SK-N-SH treated with all-trans-retinoic acid at 6 μM for 48 hours (cell line): Measurements from ENCODE around the gene SALL1.

Experiments
- ATAC-seq: fragments of 200-7000 bp; cut with Tn5 transposase; 3 replicates; pipeline ENCODE4 v1.9.1; 2020; ENCODE audit warnings: mild to moderate bottlenecking, moderate library complexity
- ARNTL ChIP-seq: fragments of 450-650 bp; formaldehyde crosslinking; IDR thresholded peaks from 2 replicates; pipeline ENCODE4 v1.5.0; 2020; ENCODE audit warnings: low read depth, mild to moderate bottlenecking, moderate library complexity, borderline replicate concordance
- CREB5 ChIP-seq: fragments of 250-450 bp; sonication (Bioruptor Pico); IDR thresholded peaks from 2 replicates; pipeline ENCODE4 v1.5.1; 2020; ENCODE audit warnings: low read depth, mild to moderate bottlenecking, moderate library complexity
- CSDC2 ChIP-seq: fragments of 250-450 bp; sonication (Bioruptor Pico); IDR thresholded peaks from 2 replicates; pipeline ENCODE4 v1.5.0; 2020; ENCODE audit warnings: mild to moderate bottlenecking, moderate library complexity
- ESRRG ChIP-seq: fragments of 250-450 bp; sonication (Bioruptor Pico); IDR thresholded peaks from 2 replicates; pipeline ENCODE4 v1.6.1; 2021; ENCODE audit warnings: mild to moderate bottlenecking
- GLIS3 ChIP-seq: fragments of 250-450 bp; sonication (Bioruptor Pico); IDR thresholded peaks from 2 replicates; pipeline ENCODE4 v1.5.0; 2020; ENCODE audit warnings: mild to moderate bottlenecking, moderate library complexity
- ISL1 ChIP-seq: fragments of 250-450 bp; sonication (Bioruptor Pico); IDR thresholded peaks from 2 replicates; pipeline ENCODE4 v2.1.2; 2022; ENCODE audit warnings: mild to moderate bottlenecking, moderate library complexity
- OSR1 ChIP-seq: fragments of 250-450 bp; sonication (Bioruptor Pico); IDR thresholded peaks from 2 replicates; pipeline ENCODE4 v1.8.0; 2022; ENCODE audit warnings: moderate library complexity, mild to moderate bottlenecking, inconsistent platforms
- PPARA ChIP-seq: fragments of 250-450 bp; sonication (Bioruptor Pico); IDR thresholded peaks from 2 replicates; pipeline ENCODE4 v1.5.0; 2020; ENCODE audit warnings: mild to moderate bottlenecking, borderline replicate concordance
- RARB ChIP-seq: fragments of 250-450 bp; sonication (Bioruptor Pico); IDR thresholded peaks from 2 replicates; pipeline ENCODE4 v1.8.0; 2021; ENCODE audit warnings: mild to moderate bottlenecking, moderate library complexity
- SNAI2 ChIP-seq: fragments of 250-450 bp; sonication (Bioruptor Pico); IDR thresholded peaks from 2 replicates; pipeline ENCODE4 v1.5.0; 2020; ENCODE audit warnings: mild to moderate bottlenecking, moderate library complexity
- TCF4 ChIP-seq: fragments of 250-450 bp; sonication (Bioruptor Pico); IDR thresholded peaks from 2 replicates; pipeline ENCODE4 v1.8.0; 2021; ENCODE audit warnings: mild to moderate bottlenecking, moderate library complexity, borderline replicate concordance
- TOX ChIP-seq: fragments of 250-450 bp; sonication (Bioruptor Pico); IDR thresholded peaks from 2 replicates; pipeline ENCODE4 v1.8.0; 2021; ENCODE audit warnings: mild to moderate bottlenecking, moderate library complexity, borderline replicate concordance
- ZC3H10 ChIP-seq: fragments of 250-450 bp; sonication (Bioruptor Pico); IDR thresholded peaks from 2 replicates; pipeline ENCODE4 v1.5.1; 2021; ENCODE audit warnings: mild to moderate bottlenecking, moderate library complexity
- ZFP30 ChIP-seq: fragments of 450-650 bp; formaldehyde crosslinking; IDR thresholded peaks from 2 replicates; pipeline ENCODE4 v1.5.0; 2022; ENCODE audit warnings: mild to moderate bottlenecking, moderate library complexity
- ZNF565 ChIP-seq: fragments of 450-650 bp; formaldehyde crosslinking; conservative IDR thresholded peaks from 2 replicates; pipeline ENCODE4 v1.5.0; 2020; ENCODE audit warnings: low read depth, mild to moderate bottlenecking, moderate library complexity
- ZNF70 ChIP-seq: fragments of 450-650 bp; formaldehyde crosslinking; IDR thresholded peaks from 2 replicates; pipeline ENCODE4 v1.5.0; 2020; ENCODE audit warnings: mild to moderate bottlenecking, moderate library complexity
- ZNF8 ChIP-seq: fragments of 450-650 bp; formaldehyde crosslinking; IDR thresholded peaks from 2 replicates; pipeline ENCODE4 v1.5.0; 2020; ENCODE audit warnings: mild to moderate bottlenecking, moderate library complexity
- TF ChIP-seq, protein P1 (sequence below): fragments of 250-450 bp; sonication (Bioruptor Pico); IDR thresholded peaks from 2 replicates; pipeline ENCODE4 v1.5.1; 2021; ENCODE audit warnings: mild to moderate bottlenecking, moderate library complexity
- TF ChIP-seq, protein P2 (sequence below): fragments of 250-450 bp; sonication (Bioruptor Pico); IDR thresholded peaks from 2 replicates; pipeline ENCODE4 v1.5.0; 2020; ENCODE audit warnings: mild to moderate bottlenecking, moderate library complexity
- TF ChIP-seq, protein P3 (sequence below): fragments of 250-450 bp; sonication (Bioruptor Pico); IDR thresholded peaks from 2 replicates; pipeline ENCODE4 v1.8.0; 2020; ENCODE audit warnings: mild to moderate bottlenecking, moderate library complexity, borderline replicate concordance
- TF ChIP-seq, protein P4 (sequence below): fragments of 250-450 bp; sonication (Bioruptor Pico); IDR thresholded peaks from 2 replicates; pipeline ENCODE4 v1.8.0; 2021; ENCODE audit warnings: low read depth, mild to moderate bottlenecking, moderate library complexity, borderline replicate concordance

SALL1 gene

GRCh38 chr16:51134876-51135275 is 16.2 kb downstream of the SALL1 start:
- no peak for ATAC-seq
- TF ChIP-seq, protein P1, sequence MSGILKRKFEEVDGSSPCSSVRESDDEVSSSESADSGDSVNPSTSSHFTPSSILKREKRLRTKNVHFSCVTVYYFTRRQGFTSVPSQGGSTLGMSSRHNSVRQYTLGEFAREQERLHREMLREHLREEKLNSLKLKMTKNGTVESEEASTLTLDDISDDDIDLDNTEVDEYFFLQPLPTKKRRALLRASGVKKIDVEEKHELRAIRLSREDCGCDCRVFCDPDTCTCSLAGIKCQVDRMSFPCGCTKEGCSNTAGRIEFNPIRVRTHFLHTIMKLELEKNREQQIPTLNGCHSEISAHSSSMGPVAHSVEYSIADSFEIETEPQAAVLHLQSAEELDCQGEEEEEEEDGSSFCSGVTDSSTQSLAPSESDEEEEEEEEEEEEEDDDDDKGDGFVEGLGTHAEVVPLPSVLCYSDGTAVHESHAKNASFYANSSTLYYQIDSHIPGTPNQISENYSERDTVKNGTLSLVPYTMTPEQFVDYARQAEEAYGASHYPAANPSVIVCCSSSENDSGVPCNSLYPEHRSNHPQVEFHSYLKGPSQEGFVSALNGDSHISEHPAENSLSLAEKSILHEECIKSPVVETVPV (CRISPR knock-in tag) = no peak
- TF ChIP-seq SNAI2 (CRISPR knock-in tag) (no peak), ISL1 (CRISPR knock-in tag) (no peak), ZNF565 (CRISPR knock-in tag) (no peak), ARNTL (no peak), RARB (no peak), TOX (CRISPR knock-in tag) (no peak)
- TF ChIP-seq, protein P2, sequence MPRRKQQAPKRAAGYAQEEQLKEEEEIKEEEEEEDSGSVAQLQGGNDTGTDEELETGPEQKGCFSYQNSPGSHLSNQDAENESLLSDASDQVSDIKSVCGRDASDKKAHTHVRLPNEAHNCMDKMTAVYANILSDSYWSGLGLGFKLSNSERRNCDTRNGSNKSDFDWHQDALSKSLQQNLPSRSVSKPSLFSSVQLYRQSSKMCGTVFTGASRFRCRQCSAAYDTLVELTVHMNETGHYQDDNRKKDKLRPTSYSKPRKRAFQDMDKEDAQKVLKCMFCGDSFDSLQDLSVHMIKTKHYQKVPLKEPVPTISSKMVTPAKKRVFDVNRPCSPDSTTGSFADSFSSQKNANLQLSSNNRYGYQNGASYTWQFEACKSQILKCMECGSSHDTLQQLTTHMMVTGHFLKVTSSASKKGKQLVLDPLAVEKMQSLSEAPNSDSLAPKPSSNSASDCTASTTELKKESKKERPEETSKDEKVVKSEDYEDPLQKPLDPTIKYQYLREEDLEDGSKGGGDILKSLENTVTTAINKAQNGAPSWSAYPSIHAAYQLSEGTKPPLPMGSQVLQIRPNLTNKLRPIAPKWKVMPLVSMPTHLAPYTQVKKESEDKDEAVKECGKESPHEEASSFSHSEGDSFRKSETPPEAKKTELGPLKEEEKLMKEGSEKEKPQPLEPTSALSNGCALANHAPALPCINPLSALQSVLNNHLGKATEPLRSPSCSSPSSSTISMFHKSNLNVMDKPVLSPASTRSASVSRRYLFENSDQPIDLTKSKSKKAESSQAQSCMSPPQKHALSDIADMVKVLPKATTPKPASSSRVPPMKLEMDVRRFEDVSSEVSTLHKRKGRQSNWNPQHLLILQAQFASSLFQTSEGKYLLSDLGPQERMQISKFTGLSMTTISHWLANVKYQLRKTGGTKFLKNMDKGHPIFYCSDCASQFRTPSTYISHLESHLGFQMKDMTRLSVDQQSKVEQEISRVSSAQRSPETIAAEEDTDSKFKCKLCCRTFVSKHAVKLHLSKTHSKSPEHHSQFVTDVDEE (CRISPR knock-in tag) = no peak
- TF ChIP-seq, protein P3, sequence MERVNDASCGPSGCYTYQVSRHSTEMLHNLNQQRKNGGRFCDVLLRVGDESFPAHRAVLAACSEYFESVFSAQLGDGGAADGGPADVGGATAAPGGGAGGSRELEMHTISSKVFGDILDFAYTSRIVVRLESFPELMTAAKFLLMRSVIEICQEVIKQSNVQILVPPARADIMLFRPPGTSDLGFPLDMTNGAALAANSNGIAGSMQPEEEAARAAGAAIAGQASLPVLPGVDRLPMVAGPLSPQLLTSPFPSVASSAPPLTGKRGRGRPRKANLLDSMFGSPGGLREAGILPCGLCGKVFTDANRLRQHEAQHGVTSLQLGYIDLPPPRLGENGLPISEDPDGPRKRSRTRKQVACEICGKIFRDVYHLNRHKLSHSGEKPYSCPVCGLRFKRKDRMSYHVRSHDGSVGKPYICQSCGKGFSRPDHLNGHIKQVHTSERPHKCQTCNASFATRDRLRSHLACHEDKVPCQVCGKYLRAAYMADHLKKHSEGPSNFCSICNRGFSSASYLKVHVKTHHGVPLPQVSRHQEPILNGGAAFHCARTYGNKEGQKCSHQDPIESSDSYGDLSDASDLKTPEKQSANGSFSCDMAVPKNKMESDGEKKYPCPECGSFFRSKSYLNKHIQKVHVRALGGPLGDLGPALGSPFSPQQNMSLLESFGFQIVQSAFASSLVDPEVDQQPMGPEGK (CRISPR knock-in tag) = no peak

GRCh38 chr16:51134269-51134812 is 16.7 kb downstream of the SALL1 start:
- ATAC-seq = no peak
- no peak for TF ChIP-seq CSDC2 (CRISPR knock-in tag)
- TF ChIP-seq TCF4 = no peak
- TF ChIP-seq GLIS3 = no peak
- no peak for TF ChIP-seq ISL1 (CRISPR knock-in tag)
- no peak for TF ChIP-seq ZFP30 (CRISPR knock-in tag)
- TF ChIP-seq, protein P2 (CRISPR knock-in tag) = no peak
- no peak for TF ChIP-seq ZNF70 (CRISPR knock-in tag)
- no peak for TF ChIP-seq ZNF565 (CRISPR knock-in tag)
- no peak for TF ChIP-seq OSR1
- no peak for TF ChIP-seq ZC3H10 (CRISPR knock-in tag)
- TF ChIP-seq ESRRG = no peak
- no peak for TF ChIP-seq ZNF8 (CRISPR knock-in tag)
- no peak for TF ChIP-seq PPARA (CRISPR knock-in tag)
- no peak for TF ChIP-seq CREB5 (CRISPR knock-in tag)
- no peak for TF ChIP-seq ARNTL
- TF ChIP-seq, protein P4, sequence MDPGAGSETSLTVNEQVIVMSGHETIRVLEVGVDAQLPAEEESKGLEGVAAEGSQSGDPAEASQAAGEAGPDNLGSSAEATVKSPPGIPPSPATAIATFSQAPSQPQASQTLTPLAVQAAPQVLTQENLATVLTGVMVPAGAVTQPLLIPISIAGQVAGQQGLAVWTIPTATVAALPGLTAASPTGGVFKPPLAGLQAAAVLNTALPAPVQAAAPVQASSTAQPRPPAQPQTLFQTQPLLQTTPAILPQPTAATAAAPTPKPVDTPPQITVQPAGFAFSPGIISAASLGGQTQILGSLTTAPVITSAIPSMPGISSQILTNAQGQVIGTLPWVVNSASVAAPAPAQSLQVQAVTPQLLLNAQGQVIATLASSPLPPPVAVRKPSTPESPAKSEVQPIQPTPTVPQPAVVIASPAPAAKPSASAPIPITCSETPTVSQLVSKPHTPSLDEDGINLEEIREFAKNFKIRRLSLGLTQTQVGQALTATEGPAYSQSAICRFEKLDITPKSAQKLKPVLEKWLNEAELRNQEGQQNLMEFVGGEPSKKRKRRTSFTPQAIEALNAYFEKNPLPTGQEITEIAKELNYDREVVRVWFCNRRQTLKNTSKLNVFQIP (CRISPR knock-in tag) = no peak
